ENCODE results near the gene CDKL1. TPM values are rescaled to one million over a fixed set of nuclear protein-coding genes. Genes with fewer than 3 reads are reported as not detected.

CDKL1 gene
- polyA plus RNA-seq, 1 of the 3 experiments (the other 2 are of a cell fraction): 2.5 TPM

Small RNA genes within 50 kb of the gene (small RNA-seq; reads per million reads assigned to genes)
- 0 to 1.1 (median 0) reads per million in 7 experiments for gene MIR4504

Other genes starting within 250 kb of the CDKL1 start
- 6.2 and 8.2 TPM in 2 replicates for gene SOS2, start 165.3 kb downstream of the CDKL1 start, polyA plus RNA-seq (2012; rRNA removed)
- 5.4 and 8.4 TPM in 2 replicates for gene L2HGDH, start 84.7 kb downstream of the CDKL1 start, polyA plus RNA-seq (2012; rRNA removed)
- gene DMAC2L, start 84.6 kb downstream of the CDKL1 start, polyA plus RNA-seq (2012; rRNA removed): 20.3 and 22.7 TPM in 2 replicates
- 28.1 and 31.8 TPM in 2 replicates for gene MAP4K5, start 135.7 kb upstream of the CDKL1 start, polyA plus RNA-seq (2012; rRNA removed)
- gene ATL1, start 163.3 kb upstream of the CDKL1 start, polyA plus RNA-seq (2012; rRNA removed): 7.3 and 9.0 TPM in 2 replicates